Nephron (organoid): ENCODE data around the gene GALNTL6.

Experiments used
- H3K27ac Mint-ChIP-seq, 3 experiments: 2 replicates each; pipeline ENCODE4 v1.8.0; 2020; ENCODE audit warnings: mixed read lengths in 3 of 3, mild to moderate bottlenecking in 2 of 3, moderate library complexity in 1 of 3
- H3K27me3 Mint-ChIP-seq: 2 replicates; pipeline ENCODE4 v1.8.0; 2021; ENCODE audit warnings: low read depth, mild to moderate bottlenecking, moderate library complexity, mixed read lengths
- H3K36me3 Mint-ChIP-seq: 2 replicates; pipeline ENCODE4 v1.8.0; 2020; ENCODE audit warnings: low read depth, mixed read lengths
- H3K4me1 Mint-ChIP-seq: 2 replicates; pipeline ENCODE4 v1.8.0; 2020; ENCODE audit warnings: mixed read lengths
- H3K4me3 Mint-ChIP-seq, 3 experiments: 2 replicates each; pipeline ENCODE4 v1.8.0; 2020; ENCODE audit warnings: mild to moderate bottlenecking in 3 of 3, mixed read lengths in 3 of 3, moderate library complexity in 2 of 3
- H3K9me3 Mint-ChIP-seq: 2 replicates; pipeline ENCODE4 v1.8.0; 2020; ENCODE audit warnings: mixed read lengths
- TF ChIP-seq, protein P1 (sequence below), 3 experiments: fragments of 200-600 bp; sonication (generic); IDR thresholded peaks; one replicate each; pipeline ENCODE4 v1.5.0; 2021; ENCODE audit warnings: antibody characterized with exemption in 3 of 3; ENCODE audit not compliant: unreplicated experiment in 3 of 3

Gene GALNTL6

DNA sequence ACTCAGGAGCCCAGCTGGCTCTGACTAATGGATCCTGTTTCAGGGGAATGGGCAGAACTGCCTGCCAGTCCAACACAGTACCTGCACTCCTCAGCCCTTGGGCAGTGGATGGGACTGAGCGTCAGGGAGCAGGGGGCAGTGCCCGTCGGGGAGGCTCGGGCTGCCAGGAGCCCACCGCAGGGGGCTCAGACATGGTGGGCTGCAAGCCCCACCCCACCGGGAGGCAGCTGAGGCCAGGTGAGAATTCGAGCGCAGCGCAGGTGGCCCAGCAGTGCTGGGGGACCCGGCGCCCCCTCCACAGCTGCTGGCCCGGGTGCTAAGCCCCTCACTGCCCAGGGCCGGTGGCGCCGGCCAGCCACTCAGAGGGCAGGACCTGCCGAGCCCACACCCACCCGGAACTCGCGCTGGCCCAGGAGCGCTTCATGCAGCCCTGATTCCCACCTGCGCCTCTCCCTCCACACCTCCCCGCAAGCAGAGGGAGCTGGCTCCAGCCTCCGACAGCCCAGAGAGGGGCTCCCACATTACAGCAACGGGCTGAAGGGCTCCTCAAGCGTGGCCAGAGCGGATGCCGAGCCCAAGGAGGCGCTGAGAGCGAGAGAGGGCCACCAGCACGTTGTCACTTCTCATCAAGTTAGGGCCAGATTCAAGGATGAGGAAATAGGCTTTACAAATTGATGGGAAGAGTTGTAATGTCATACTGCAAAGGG lies 668.8 kb downstream of the GALNTL6 start:
- Mint-ChIP-seq H3K27ac (no peak overlapping the region), H3K36me3 (no peaks in the 10 kb centered on the region), H3K4me3 (no peak overlapping the region), H3K27me3 (no peaks in the 10 kb centered on the region), H3K9me3 (peaks cover 17% of the 10 kb centered on the region), H3K4me1 (peaks cover 6% of the 10 kb centered on the region)
- TF ChIP-seq, protein P1, sequence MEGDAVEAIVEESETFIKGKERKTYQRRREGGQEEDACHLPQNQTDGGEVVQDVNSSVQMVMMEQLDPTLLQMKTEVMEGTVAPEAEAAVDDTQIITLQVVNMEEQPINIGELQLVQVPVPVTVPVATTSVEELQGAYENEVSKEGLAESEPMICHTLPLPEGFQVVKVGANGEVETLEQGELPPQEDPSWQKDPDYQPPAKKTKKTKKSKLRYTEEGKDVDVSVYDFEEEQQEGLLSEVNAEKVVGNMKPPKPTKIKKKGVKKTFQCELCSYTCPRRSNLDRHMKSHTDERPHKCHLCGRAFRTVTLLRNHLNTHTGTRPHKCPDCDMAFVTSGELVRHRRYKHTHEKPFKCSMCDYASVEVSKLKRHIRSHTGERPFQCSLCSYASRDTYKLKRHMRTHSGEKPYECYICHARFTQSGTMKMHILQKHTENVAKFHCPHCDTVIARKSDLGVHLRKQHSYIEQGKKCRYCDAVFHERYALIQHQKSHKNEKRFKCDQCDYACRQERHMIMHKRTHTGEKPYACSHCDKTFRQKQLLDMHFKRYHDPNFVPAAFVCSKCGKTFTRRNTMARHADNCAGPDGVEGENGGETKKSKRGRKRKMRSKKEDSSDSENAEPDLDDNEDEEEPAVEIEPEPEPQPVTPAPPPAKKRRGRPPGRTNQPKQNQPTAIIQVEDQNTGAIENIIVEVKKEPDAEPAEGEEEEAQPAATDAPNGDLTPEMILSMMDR (IDR thresholded peaks at IDR 0.05; ENCODE audit: unreplicated experiment in 3 of 3) = no peak

DNA sequence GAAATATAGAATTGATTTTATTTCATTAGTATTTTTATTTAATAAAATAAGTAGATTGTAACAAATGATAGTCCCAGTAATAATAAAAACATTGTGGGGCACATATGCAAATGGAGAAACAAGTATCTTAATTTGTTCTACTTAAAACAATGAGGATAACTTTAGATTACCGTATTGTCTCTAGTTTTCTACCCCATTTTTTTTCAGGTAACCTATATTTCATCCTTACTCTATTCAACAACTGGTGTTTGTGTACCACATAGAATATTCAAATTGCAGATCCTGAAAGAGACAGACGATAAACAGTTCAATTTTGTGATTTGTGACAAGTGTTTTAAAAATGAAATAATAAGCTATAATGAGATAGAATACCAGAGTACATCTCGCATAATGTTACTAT lies 671.8 kb downstream of the GALNTL6 start:
- TF ChIP-seq, protein P1 (IDR thresholded peaks at IDR 0.05; ENCODE audit: unreplicated experiment in 3 of 3) = no peak
- Mint-ChIP-seq H3K27me3 (no peaks in the 10 kb centered on the region), H3K27ac (no peak overlapping the region), H3K4me1 (peaks cover 6% of the 10 kb centered on the region), H3K9me3 (peaks cover 8% of the 10 kb centered on the region), H3K36me3 (no peaks in the 10 kb centered on the region), H3K4me3 (no peak overlapping the region)

DNA sequence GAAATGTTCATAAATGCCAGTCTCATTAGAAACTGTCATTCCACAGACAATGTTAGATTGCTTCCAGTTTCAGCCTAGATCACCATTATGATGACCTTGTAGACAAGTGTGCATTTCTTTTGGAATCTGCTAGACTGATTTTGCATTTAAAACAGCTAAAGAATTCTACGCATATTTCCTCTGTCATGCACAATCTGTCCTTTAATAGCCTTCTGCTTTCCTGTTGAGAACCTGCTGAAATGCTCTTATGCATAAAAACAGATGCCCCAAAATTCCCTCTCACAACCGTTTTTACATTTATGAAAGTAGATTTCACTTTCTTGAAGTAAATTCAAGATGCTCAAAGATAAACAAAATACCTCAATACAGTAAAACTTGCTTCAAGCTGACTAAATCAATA lies 673.3 kb downstream of the GALNTL6 start:
- Mint-ChIP-seq H3K9me3 (no peaks in the 10 kb centered on the region), H3K4me3 (no peak overlapping the region), H3K36me3 (no peaks in the 10 kb centered on the region), H3K4me1 (no peaks in the 10 kb centered on the region), H3K27ac (no peak overlapping the region), H3K27me3 (no peaks in the 10 kb centered on the region)
- TF ChIP-seq, protein P1 (IDR thresholded peaks at IDR 0.05; ENCODE audit: unreplicated experiment in 3 of 3) = no peak

DNA sequence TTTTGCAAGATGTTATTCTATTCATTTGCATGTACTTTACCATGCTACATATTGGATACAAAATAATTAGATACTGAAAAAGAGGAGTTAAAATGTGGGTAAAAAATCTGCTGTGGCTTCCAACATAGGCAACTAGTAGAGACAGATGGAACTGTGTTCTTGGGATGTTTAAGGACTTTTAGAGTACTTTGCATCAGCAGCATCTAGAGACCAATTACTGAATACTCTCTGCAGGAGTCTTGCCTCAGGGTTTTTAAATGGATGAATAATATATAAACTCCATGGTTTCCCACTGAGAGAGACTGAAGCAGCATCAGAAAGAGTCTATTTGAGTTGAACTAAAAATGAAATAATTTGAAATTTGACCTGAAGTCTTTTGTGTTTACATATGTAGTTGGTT lies 676.7 kb downstream of the GALNTL6 start:
- H3K27ac Mint-ChIP-seq = no peak overlapping the region
- no peaks in the 10 kb centered on the region for H3K36me3 Mint-ChIP-seq
- TF ChIP-seq, protein P1 (IDR thresholded peaks at IDR 0.05; ENCODE audit: unreplicated experiment in 3 of 3) = no peak
- no peaks in the 10 kb centered on the region for H3K9me3 Mint-ChIP-seq
- H3K4me3 Mint-ChIP-seq = no peak overlapping the region
- H3K4me1 Mint-ChIP-seq = no peaks in the 10 kb centered on the region
- H3K27me3 Mint-ChIP-seq = no peaks in the 10 kb centered on the region

DNA sequence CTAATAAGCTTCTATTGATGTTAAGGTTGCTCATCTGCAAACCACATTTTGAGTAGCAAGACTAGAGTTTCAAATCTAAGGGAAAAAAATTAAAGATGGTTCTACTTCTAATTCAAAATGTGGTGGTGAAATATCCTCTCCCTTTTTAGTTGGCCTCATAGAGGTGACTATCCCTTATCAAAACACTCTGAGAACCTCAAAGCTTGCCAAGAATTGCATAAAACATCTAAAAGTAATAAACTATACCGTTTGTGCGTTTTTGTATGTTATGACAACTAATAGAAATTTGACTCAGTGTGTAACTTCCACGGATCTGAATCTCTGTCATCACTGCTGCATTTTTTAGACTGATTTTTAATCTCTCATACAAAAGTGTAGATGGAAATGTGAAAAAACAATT lies 682.6 kb downstream of the GALNTL6 start:
- H3K27me3 Mint-ChIP-seq = no peaks in the 10 kb centered on the region
- H3K9me3 Mint-ChIP-seq = no peaks in the 10 kb centered on the region
- no peaks in the 10 kb centered on the region for H3K36me3 Mint-ChIP-seq
- TF ChIP-seq, protein P1 (IDR thresholded peaks at IDR 0.05; ENCODE audit: unreplicated experiment in 3 of 3) = no peak
- H3K4me1 Mint-ChIP-seq = no peaks in the 10 kb centered on the region
- no peak overlapping the region for H3K27ac Mint-ChIP-seq
- no peak overlapping the region for H3K4me3 Mint-ChIP-seq

DNA sequence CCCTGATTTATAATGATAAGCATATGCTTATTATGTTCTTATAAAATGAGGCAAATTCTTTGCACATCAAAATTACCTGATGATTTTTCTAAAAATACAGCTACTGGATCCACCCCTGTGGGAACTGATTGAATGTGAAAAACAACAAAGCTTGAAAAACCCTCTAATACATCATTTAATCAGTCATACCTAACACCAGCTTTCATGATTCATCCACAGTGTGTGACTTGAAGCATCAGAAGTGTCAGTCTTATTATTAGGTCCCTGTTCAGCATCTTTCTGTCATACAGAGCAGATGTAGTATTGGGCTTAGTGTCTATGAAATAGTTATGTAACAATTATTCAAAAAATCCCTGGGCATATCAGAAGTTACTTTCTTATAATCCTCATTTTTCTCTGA lies 684.1 kb downstream of the GALNTL6 start:
- Mint-ChIP-seq H3K27ac (no peak overlapping the region), H3K27me3 (no peaks in the 10 kb centered on the region), H3K36me3 (no peaks in the 10 kb centered on the region), H3K4me1 (no peaks in the 10 kb centered on the region), H3K9me3 (no peaks in the 10 kb centered on the region), H3K4me3 (no peak overlapping the region)
- TF ChIP-seq, protein P1 (IDR thresholded peaks at IDR 0.05; ENCODE audit: unreplicated experiment in 3 of 3) = no peak
